Stimulated activated CD8-positive, alpha-beta memory T cell treated with anti-CD3 and anti-CD28 coated beads, Interleukin-15, amount 100 ng/mL, for 4 hours (primary cell): Measurements from ENCODE around the gene HGF.

ENCODE experiments used
- DNase-seq, 2 donors: peaks; one replicate each; pipeline ENCODE4 v3.0.0-alpha.2; 2020; ENCODE audit warnings: low read depth in 2 of 2

The HGF gene

DNA sequence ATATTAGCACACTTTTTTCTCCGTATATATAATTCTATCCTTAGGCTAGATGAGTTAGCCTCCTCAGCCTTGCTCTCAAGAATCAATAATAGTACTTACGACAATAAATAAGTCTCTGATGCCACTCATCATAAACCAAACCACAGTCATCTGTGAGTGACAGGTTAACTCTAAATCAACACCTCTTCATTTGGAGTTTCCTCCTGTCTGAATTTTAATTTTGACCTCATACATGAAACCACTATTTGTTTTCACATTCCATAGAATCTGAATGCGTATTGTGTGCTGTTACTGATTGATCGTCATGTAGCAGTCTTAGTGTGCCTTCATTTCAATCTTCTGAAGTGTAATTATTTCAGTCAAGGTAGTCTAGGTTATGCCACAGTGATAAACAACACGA is 85.8 kb downstream of the HGF start:
- no peak for DNase-seq

DNA sequence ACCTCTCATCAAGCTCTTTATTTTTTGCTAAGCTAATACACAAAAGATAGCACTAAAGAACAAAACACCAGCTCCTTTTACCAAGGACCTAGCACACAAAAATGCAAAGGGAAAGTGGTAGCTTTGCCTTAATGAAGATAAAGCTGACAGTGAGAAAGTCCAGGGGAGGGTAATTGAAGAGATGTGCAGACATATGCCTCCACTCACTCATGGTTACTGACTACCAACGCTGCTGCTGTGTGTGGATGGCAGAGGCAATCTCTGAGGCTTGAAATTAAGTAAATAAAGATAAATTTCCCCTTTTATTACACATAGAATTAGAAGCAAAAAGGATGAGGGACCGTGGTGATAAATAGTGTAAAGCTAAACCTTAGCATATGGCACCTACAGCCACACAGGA is 87.0 kb downstream of the HGF start:
- DNase-seq, result no peak

DNA sequence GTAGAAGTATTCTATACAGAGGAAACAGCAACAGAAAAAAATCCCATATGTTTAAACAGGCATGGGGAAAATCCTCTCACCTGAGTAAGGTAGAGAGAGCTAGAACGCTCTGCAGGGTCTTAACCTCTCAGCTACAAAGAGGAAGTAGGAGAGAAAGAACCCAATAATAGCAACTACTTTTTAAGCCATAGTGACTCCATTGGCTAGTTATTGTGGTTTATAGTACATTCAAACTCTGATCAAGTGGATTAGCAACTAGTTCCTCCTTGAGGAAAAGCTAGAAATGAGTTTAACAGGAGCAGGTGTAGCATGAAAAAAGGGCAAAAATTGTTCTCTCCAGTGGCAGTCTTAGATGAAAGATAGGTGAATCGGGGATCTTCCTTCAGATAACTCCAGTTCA is 89.7 kb downstream of the HGF start:
- no peak for DNase-seq

DNA sequence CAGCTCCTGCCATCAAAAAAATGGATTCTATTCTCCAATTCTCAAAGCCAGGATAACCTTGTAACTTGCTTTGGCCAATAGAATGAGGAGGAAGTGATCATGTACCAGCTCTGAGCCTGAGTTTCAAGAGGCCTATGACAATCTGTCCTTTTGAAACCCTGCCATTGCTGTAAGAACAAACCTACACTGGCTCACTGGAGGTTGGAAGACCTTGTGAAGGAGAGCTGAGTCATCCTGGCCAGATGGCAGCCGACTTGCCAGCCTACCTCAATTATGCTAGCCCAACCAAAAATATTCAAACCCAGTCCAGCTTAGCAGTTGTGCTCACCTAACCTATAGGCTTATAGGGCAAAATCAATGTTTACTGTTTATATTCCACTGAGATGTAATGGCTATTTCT is 93.0 kb downstream of the HGF start:
- DNase-seq, result no peak

DNA sequence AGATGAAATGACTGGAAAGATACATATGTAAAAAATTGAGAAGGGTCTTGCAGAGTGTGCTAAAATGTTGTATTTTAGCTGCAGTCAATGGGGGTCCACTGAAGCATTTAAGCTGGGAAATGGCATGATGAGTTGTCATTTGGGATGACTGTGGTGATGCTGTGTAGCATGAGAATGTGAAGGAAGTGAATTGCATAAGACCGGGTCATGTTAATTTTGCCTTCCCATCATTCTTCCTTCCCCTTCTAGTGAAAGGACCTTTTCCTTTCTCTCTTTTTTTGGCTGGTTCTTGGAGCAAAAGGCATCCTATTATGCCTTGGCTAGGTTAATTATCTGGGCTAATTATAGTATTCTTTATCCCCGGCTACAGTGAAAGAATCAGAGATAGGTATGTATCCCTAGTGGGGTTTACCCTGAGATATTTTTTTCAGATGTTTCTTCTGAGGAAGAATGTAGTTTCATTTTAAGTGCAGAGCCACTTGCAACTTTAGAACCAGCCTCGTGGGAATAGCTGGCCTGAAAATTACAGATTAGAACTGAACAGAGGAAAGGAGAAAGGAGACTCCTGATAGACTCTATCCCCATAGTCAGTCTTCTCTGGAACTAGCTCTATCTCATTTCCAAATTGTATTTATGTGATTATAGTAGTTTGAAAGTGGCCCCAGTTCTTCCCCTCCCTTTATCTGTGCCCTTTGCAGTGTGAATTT is 93.6 kb downstream of the HGF start:
- DNase-seq, result no peak

DNA sequence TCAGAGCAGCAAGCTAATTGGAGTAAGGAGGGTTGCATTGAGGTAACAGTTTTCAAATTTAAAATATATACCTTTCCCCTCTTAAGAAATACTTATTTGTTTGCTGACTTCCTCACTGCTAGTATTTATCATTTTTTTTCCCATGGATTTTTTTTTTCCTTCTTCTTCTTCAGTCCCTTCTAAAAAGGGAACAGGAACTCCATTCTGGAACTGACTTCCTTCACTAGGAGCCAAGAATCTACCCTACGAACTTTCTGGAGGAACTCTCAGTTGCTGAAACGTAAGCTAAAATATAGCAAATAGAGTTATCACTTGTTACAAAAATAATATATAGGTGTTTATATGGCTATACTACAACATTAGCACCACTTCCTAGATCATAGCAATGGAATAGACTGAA is 95.4 kb downstream of the HGF start:
- DNase-seq, result no peak

DNA sequence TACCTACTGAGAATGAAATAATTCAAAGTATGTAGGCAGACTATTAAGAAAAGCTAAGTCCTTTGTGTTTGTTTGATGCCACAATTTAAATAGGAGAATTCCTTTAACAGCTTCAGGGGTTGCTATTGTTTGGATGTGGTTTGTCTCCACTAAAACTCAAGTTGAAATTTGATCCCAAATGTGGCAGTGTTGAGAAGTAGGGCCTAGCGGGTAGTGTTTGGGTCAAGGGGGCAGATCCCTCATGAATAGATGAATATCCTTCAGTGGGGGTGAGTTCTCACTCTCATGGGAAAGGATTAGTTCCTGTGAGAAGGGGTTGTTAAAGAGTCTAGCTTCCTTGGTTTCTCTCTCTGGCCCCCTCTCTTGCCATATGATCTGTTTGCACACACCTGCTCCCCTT is 97.0 kb downstream of the HGF start:
- no peak for DNase-seq

DNA sequence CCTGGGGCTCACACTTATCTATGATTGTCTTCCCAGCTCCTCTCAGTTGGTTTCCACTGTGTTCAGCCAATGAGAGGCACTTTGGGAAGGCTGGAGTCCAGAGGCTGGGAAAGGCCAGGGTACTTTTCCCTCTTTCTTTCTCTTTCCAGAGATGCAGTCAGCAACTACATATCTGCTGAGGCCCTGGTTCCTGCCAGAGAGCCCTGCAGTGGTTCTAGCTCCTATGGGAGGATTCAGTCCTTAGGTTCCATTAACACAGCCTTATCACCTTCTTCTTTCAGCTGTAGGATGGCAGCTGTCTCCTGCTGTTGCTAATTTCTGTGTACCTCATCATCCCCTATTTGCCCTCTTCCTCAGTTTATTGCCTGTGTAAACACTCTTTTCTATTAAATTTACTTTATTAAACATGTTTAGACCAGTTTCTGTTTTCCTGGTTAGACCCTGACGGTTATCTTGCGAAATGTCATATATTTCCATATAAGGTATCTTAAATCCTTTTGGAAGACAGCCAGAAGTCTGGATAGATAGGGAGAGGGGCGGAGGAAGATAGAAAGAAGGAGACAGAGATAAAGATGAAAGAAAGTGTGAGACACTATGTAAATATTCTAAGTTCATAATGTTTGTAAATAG is 100.3 kb downstream of the HGF start:
- no peak for DNase-seq

DNA sequence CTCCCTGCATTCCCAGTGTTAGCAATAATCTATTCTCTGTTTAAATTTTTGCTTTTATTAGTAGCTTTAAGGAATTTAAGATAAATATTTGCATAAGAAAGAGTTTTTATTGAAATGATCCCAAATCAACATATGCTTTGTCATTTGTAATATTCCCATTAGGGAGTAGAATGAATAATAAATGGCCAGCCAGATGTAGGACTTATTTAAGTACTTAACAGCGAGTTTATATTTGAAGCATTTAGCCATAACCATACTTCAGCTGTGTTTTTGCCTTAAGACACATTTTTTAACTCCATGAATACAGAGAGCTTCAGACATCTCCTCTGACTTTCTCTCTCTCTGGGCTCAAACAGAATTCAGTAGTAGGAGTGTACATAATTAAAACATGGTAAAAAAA is 103.6 kb downstream of the HGF start:
- no peak for DNase-seq

DNA sequence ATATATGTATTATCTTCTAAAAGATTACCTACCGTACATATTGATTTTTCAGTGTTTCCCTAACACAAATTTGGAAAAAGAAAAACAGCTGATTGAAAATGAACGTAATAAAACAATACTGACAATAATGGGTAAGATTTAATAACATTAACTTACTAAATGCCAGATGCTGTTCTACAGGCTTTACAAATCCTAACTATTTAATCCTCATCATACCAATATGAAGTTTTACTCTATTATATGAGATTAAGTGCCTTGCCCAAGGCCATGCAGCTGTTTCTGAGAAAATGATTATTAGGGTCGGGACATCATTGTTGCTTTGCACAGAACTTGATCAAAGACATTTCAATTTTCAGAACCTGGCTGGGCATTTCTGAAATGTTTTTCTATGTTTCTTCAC is 104.6 kb downstream of the HGF start:
- no peak for DNase-seq

DNA sequence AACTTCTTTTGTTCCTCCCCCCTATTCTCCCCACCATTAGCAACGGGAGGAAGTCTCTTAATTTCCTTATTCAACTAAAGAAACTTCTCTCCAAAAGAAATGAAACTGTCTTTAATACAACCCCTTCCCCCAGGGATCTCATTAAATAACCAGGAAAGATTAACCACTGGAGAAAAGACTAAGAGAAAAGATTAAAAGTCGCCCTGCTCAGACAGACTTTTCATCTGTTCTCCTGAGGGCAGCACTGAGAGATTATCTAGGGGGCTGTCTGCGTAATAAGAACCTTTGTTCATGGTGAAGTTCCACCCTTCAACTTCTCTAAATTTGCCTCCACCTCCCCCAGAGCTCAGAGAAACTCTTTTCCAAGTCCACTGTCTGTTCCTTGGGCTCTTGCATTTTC is 105.5 kb downstream of the HGF start:
- DNase-seq, result no peak

DNA sequence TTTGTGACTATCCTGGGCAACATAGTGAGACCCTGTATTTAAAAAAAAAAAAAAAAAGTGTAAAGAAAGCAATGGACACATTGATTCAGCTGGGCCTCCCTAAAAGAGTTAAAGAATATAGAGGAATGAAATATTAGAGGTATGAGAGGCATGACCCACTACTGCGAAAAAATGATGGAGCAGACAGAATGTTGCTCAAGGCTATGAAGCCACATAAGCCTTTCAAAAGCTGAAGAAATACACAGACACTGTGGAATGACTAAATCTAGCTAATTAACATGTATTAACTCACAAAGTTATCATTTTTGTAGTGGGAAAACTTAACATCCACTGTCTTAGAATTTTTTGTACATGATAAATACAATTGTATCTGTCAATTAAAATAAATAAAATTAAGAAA is 107.3 kb downstream of the HGF start:
- no peak for DNase-seq

DNA sequence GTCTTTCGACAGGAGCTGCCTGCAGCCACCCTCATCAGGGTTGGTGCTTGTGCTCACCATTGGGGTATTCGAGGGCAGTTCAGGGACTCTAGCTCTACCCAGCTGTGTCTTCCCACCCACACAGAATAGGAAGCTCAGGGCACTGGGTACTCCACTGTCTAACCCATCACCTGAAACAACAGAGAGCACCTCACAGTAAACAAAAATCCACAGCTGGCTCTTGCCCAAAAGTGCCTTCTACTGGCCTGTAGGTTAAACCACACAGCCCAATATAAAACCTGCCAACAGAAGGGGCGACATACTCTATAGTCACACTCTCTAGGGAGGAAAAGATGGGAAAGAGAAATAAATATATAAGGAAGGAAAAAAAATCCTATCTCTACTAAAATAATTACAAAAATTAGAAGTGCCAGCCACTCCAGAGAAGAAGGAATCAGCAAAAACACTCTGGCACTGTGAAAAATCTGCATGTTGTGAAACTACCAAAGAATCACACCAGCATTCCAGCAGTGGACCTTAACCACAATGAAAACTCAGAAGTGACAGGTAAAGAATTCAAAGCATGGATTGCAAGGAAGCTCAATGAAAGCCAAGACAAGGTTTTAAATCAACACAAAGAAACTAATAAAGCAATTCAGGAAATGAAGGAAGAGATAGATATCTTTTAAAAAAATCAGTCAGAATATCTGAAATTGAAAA is 110.0 kb downstream of the HGF start:
- DNase-seq, result no peak

DNA sequence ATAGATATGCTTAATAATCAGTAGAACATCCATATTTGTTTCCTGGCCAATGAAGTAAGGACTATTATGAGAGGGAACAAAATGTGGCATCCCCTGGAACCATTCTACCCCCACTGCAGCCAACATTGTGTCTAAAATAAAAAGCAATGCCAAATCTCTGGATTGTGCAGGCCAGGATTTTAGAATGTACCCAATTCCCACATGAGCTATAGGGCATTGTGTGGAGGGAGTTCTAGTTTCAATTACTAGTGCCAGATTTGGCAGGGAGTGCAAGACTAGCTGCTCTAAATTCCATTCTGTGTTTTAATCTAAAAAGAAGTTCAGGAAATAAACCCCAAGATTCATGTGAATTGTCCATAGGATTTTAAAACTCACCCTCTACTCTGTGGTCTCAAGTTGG is 112.3 kb downstream of the HGF start:
- DNase-seq, result no peak

DNA sequence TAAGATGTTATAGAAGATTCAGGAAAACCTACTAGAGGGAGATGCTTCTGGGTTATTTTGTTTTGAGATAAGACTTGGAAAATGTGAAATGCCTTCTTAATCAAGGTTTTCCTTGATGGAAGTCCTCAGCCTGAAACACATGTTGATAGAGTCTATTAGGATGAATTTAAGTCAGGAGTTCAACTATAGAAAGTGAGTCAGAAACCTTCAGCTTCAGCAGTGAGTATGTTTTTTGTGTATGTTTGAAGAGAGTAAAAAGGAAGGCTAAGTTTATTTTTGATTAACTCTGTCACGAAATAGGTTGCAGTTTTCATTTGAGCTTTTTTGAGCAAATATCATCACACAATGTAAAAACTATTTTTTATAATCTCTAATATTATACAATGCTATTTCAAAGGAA is 114.6 kb downstream of the HGF start:
- no peak for DNase-seq

DNA sequence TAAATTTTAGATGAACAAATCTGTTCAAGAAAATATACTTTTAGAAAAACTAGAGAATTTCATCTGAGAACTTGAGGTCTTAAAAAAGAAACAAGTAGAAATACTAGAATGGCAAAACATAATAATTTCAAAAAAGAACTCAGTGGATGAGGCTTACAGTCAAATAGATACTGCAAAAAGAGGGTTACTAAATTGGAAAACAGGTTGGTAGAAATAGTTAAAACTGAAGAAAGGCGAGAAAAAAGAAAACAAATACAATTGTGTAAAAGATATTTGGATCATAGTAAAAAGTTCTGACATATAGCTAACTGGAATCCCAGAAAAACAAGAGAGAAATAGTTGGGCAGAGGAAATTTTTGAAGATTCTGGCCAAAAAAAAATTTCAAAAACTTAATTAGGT is 117.6 kb downstream of the HGF start:
- DNase-seq, result no peak
